Thyroid gland (tissue), 4 donors: ENCODE data around the gene PLXNC1.
"Not testable (repeated sequence)": the region's sequence is repeated elsewhere in the genome, so short reads cannot be mapped to it uniquely, and the experiment has no call there.

ENCODE experiments used
- CTCF ChIP-seq, 6 experiments: fragments of 200-600 bp in 3 of 6; fragments of 450-650 bp in 3 of 6; sonication (generic) in 3 of 6; IDR thresholded peaks; one replicate each; pipeline ENCODE4 v1.5.1; 2016 to 2019; ENCODE audit warnings: antibody characterized with exemption in 6 of 6, mild to moderate bottlenecking in 2 of 6, inconsistent platforms in 1 of 6, moderate library complexity in 1 of 6
- POLR2A ChIP-seq, 2 donors: fragments of 450-650 bp; IDR thresholded peaks; one replicate each; pipeline ENCODE4 v1.6.1; 2017; ENCODE audit warnings: antibody characterized with exemption in 2 of 2, mild to moderate bottlenecking in 2 of 2, moderate library complexity in 1 of 2

GRCh38 chr12:94316600-94316999 lies 168.2 kb downstream of the PLXNC1 start:
- not testable (repeated sequence) for TF ChIP-seq CTCF, POLR2A (IDR thresholded peaks at IDR 0.05)
